Measurements from ENCODE around the gene HS6ST3.

- TF ChIP-seq POLR2A (IDR thresholded peaks at IDR 0.05; ENCODE audit: low read length), result no peak
- no peak for TF ChIP-seq GATA1 (IDR thresholded peaks at IDR 0.05; ENCODE audit: low read depth, low read length)
These were observed 8.0 kb upstream of the HS6ST3 start for GRCh38 chr13:96081888-96082287.
